C4-2B (cell line): Measurements from ENCODE around the gene NELL1.

Experiments
- ZFX ChIP-seq: fragments of 450-650 bp; IDR thresholded peaks from 2 replicates; pipeline ENCODE4 v1.6.1; 2017
- TF ChIP-seq, protein P1 (sequence below): fragments of 450-650 bp; conservative IDR thresholded peaks from 2 replicates; pipeline ENCODE4 v1.5.1; 2017; ENCODE audit warnings: mild to moderate bottlenecking

DNA sequence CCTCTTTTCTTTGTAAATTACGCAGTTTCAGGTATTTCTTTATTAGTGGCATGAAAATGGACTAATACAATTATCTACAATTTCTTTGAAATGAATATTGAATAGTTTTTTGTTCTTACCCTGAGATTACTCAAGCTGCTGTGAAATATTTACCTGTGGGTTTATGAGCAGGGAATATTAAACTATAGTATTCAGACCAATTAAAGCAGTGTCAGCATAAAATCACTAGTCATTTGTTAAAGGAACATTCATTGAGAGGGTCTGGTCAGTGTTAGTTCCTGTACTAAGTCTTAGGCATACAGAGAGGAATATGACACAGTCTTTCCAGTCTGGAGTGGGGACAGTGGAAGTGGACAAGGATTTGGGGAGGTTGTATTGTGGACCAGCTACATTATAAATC, 877.3 kb downstream of the NELL1 start:
- TF ChIP-seq, protein P1, sequence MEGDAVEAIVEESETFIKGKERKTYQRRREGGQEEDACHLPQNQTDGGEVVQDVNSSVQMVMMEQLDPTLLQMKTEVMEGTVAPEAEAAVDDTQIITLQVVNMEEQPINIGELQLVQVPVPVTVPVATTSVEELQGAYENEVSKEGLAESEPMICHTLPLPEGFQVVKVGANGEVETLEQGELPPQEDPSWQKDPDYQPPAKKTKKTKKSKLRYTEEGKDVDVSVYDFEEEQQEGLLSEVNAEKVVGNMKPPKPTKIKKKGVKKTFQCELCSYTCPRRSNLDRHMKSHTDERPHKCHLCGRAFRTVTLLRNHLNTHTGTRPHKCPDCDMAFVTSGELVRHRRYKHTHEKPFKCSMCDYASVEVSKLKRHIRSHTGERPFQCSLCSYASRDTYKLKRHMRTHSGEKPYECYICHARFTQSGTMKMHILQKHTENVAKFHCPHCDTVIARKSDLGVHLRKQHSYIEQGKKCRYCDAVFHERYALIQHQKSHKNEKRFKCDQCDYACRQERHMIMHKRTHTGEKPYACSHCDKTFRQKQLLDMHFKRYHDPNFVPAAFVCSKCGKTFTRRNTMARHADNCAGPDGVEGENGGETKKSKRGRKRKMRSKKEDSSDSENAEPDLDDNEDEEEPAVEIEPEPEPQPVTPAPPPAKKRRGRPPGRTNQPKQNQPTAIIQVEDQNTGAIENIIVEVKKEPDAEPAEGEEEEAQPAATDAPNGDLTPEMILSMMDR: no peak
- no peak for TF ChIP-seq ZFX
